Urinary bladder (tissue), 4 donors: ENCODE results near the gene C9orf72. TPM values are rescaled to one million over a fixed set of nuclear protein-coding genes. Genes with fewer than 3 reads are reported as not detected.
A peak's percentile ranks its signal among the peaks of the same experiment; 100 is the strongest.

Source experiments
- DNase-seq: peaks from one replicate; pipeline ENCODE4 v3.0.0-alpha.2; 2015; ENCODE audit errors: extremely low spot score
- H3K27ac ChIP-seq: one replicate; pipeline ENCODE4 v1.5.1; 2013; ENCODE audit warnings: low read depth, mild to moderate bottlenecking, moderate library complexity
- H3K36me3 ChIP-seq: one replicate; pipeline ENCODE4 v1.6.1; 2013; ENCODE audit warnings: mild to moderate bottlenecking, moderate library complexity; ENCODE audit not compliant: insufficient read depth
- H3K4me1 ChIP-seq: one replicate; pipeline ENCODE4 v1.6.1; 2013; ENCODE audit warnings: mild to moderate bottlenecking, moderate library complexity; ENCODE audit not compliant: insufficient read depth
- H3K4me3 ChIP-seq: one replicate; pipeline ENCODE4 v1.5.1; 2013; ENCODE audit warnings: low read depth, low read length
- WGBS: extraction: QIAGEN DNeasy Blood & Tissue Kit; methylation state at CpG from one replicate; pipeline ENCODE4 v1.1.7; 2013; 5-methylcytosine and 5-hydroxymethylcytosine counted together
- polyA plus RNA-seq: library from polyadenylated mRNA; stranded (reverse); fragments of 200-250 nt; gene quantifications from one replicate; pipeline ENCODE4 v1.2.3, GENCODE V29; 2013
- total RNA-seq: library from RNA; depleted of rRNA; stranded (reverse); fragments of >200 nt; gene quantifications from one replicate; pipeline ENCODE4 v1.2.3, GENCODE V29; 2014
- donor health status: healthy with polysubstance abuse.
- donor health status: healthy.

C9orf72 gene
- total and polyA plus RNA-seq, 2 donors, result 9.0 to 47.8 TPM

DNA sequence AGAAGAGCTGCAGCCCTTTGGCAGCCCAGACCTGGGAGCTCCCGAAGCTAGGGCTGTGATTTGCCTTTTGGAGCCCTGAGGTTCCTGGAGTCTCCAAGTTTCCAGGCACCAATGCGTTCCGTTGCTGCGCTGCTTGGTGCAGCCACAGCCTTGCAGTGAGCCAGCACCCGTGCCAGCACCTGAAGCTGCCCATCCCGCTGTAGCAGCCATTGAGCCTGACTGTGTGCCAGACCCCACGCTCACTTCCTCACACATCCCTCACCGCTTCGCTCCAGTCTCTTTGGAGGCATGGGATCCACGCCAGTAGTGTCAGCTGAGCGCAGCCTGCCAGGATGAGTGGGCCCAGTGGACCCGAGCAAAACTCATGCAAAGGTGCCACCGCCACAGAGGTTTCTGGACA lies 22.5 kb upstream of the C9orf72 start:
- 90% methylated on average over 13 of the region's 13 CpGs for WGBS
- DNase-seq, result no peak
- no peaks in the 10 kb centered on the region for H3K4me1 ChIP-seq

DNA sequence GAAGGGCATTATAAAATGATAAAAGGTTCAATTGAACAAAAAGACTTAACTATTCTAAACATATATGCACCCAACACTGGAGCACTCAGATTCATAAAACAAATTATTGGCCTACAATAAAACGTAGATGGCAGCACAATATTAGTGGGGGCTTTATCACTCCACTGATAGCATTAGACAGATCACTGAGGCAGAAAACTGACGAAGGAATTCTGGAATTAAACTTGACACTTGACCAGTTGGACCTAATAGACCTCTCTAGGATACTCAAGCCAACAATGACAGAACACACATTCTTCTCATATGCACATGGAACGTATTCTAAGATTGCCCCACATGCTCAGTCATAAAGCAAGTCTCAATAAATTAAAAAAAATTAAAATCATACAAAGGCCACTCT lies 18.4 kb upstream of the C9orf72 start:
- WGBS, result 79% methylated on average over 3 of the region's 3 CpGs
- no peak overlapping the region for H3K27ac ChIP-seq
- H3K4me1 ChIP-seq, result no peaks in the 10 kb centered on the region
- no peak for DNase-seq
- no peak overlapping the region for H3K4me3 ChIP-seq
- no peaks in the 10 kb centered on the region for H3K36me3 ChIP-seq

More for the DNA sequence above, 22.5 kb upstream of the C9orf72 start:
- H3K4me3 ChIP-seq, result no peak overlapping the region
- H3K27ac ChIP-seq, result no peak overlapping the region
- H3K36me3 ChIP-seq, result no peaks in the 10 kb centered on the region

DNA sequence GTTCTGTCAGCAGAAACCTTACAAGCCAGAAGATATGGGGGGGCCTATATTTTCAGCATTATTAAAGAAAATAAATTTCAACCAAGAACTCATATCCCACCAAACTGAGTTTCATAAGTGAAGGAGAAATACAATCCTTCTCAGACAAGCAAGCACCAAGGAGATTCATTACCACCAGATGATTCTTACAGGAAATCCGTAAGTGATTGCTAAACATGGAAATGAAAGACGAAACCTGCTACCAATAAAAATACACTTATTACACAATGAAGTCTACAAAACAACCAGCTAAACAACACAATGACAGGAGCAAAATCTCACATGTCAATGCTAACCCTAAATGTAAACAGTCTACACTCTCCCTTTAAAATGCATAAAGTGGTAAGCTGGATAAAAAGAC lies 17.8 kb upstream of the C9orf72 start:
- no peak overlapping the region for H3K4me3 ChIP-seq
- 74% methylated on average over 2 of the region's 2 CpGs for WGBS
- H3K36me3 ChIP-seq, result no peaks in the 10 kb centered on the region
- H3K27ac ChIP-seq, result no peak overlapping the region
- no peaks in the 10 kb centered on the region for H3K4me1 ChIP-seq
- no peak for DNase-seq

DNA sequence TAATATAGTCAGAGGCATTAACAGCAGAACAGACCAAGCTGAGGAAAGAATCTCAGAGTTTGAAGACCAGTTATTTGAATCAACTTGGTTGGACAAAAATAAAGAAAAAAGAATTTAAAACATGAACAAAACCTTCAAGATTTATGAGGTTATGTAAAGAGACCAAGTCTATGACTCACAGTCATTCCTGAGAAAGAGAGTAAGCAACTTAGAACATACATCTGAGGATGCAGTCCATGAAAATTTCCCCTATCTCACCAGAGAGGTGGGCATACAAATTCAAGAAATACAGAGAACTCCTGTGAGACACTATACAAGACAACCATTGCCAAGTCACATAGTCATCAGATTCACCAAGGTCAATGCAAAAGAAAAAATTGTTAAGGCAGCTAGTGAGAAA lies 17.4 kb upstream of the C9orf72 start:
- Histone ChIP-seq H3K27ac (no peak overlapping the region), H3K36me3 (no peaks in the 10 kb centered on the region), H3K4me3 (no peak overlapping the region), H3K4me1 (no peaks in the 10 kb centered on the region)
- no peak for DNase-seq

DNA sequence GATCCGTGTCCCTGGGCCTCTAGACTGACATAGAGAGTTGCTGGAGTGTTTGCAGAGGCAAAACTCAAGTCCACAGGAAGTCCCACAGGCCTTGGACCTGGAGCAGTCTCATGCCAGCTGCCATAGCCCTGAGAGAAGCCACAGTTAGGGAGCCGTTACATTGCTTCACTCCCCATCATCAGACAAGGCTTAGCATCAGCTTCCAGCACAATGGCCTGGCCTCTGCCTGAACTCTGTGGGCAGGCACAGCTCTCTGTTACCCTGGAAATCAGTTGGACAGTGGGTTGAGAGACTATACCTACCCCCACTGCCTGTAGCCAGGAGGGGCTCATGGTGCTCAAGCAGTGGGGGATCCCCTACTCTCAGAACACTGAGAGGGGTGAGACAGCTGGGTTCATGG lies 16.2 kb upstream of the C9orf72 start:
- Histone ChIP-seq H3K4me1 (no peaks in the 10 kb centered on the region), H3K36me3 (no peaks in the 10 kb centered on the region), H3K27ac (no peak overlapping the region), H3K4me3 (no peak overlapping the region)
- no peak for DNase-seq
- 83% methylated on average over 2 of the region's 2 CpGs for WGBS

DNA sequence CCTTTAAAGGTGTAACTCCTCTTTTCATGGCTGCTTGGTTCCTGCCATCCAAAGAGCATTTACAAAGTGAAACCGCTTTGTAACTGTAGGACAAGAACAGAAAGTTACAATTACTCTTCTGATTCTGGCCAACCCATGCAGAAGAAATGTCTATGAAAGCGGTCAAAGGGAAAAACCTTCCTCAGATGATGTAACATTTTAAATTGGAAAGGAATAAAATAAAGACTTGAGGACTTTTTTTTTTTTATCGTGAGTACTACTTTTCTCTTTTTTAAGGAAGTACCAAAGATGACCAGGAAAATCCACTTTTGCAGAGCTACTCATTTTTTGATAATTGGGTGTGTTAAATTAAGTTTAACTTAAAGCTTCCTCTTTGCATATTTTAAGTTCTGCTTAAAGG lies 13.0 kb upstream of the C9orf72 start:
- Histone ChIP-seq H3K4me3 (no peak overlapping the region), H3K36me3 (no peaks in the 10 kb centered on the region), H3K4me1 (no peaks in the 10 kb centered on the region), H3K27ac (no peak overlapping the region)
- WGBS, result 84% methylated on average over 3 of the region's 3 CpGs
- DNase-seq, result no peak

DNA sequence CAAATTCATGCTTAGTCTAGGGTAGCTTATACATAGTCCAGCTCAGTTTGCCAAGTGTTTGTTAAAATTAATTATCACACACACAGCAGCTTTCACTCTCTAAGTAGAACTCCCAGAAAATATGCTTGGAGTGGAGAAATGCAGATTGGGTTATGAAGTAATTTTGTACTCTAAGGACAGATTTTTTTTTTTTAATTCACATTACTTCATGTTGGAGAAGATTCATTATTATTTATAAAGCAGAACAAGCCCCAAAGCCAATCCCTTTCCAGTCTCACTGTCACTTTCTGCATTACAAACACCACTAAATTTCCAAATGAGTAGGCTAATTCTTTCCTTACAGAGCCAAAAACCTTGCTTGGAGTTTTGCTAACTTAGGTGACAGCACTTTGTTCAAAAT lies 11.7 kb upstream of the C9orf72 start:
- no peak for DNase-seq
- Histone ChIP-seq H3K36me3 (no peaks in the 10 kb centered on the region), H3K27ac (no peak overlapping the region), H3K4me3 (no peak overlapping the region), H3K4me1 (no peaks in the 10 kb centered on the region)

DNA sequence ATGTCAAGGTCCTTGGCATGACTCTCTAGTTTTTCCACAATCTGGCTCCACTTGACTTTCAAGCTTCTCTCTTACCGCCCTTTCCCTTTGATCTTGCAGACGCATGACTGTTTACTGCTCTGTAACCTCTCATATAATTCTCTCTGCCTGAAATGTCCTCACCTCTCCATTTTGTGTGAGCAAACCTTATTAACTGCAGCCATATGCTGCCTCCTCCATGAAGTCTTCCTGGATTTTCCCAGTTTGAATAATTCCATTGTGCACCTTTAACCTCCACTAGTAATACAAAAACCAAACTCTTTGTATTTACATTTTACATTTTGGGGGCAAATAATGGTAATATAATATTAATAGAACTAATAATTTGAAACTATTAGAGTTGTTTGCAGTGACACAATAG lies 9.5 kb upstream of the C9orf72 start:
- Histone ChIP-seq H3K4me3 (no peak overlapping the region), H3K4me1 (no peaks in the 10 kb centered on the region), H3K36me3 (no peaks in the 10 kb centered on the region), H3K27ac (no peak overlapping the region)
- 63% methylated on average over 2 of the region's 2 CpGs for WGBS
- DNase-seq, result no peak

DNA sequence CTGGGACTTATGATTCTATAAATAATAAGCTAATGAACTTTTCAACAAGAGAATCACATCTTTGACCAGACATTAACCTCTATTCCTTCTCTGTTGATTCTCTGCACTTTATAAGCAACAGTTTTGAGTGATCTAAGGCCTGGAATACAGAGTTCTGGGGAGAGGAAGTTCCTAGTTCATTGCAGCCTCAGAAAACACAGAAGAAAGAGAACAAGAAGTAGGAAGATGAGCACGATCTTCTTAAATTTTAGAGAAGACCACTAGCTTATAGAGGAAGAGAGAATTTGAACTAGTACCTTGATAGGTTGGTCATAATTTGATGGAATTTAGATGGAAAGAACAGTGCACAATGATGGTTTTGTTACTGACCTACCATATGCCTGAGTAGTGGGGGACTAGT lies 8.5 kb upstream of the C9orf72 start:
- 81% methylated on average over 1 of the region's 1 CpG for WGBS
- Histone ChIP-seq H3K4me3 (no peak overlapping the region), H3K27ac (no peak overlapping the region), H3K36me3 (no peaks in the 10 kb centered on the region), H3K4me1 (no peaks in the 10 kb centered on the region)
- DNase-seq, result no peak

DNA sequence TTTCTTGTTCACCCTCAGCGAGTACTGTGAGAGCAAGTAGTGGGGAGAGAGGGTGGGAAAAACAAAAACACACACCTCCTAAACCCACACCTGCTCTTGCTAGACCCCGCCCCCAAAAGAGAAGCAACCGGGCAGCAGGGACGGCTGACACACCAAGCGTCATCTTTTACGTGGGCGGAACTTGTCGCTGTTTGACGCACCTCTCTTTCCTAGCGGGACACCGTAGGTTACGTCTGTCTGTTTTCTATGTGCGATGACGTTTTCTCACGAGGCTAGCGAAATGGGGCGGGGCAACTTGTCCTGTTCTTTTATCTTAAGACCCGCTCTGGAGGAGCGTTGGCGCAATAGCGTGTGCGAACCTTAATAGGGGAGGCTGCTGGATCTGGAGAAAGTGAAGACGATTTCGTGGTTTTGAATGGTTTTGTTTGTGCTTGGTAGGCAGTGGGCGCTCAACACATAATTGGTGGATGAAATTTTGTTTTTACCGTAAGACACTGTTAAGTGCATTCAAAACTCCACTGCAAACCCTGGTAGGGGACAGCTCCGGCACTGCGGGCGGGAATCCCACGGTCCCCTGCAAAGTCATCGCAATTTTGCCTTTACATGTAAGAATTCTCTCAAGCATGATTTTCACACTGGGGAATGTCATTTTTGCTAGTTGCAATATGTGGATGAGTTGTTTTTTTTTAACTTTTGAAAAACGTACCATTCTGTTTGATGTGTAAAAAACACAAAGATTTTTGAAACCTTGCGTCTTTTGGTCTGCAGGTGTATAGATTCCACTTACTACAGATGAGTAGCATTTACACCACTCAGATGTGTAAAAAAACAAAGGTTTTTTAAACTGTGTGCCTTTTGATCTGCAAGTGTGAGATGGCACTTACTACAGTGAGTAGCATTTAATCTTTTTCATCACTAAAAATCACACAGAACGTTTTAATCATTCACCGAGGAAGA lies 631 bp upstream of the C9orf72 start:
- no peaks in the 10 kb centered on the region for H3K36me3 ChIP-seq
- no peaks in the 10 kb centered on the region for H3K4me1 ChIP-seq
- peak; percentile 98 for DNase-seq
- peak overlapping the region; percentile 81 for H3K27ac ChIP-seq
- peak overlapping the region; percentile 64 for H3K4me3 ChIP-seq
- 2% methylated on average over 35 of the region's 35 CpGs for WGBS

DNA sequence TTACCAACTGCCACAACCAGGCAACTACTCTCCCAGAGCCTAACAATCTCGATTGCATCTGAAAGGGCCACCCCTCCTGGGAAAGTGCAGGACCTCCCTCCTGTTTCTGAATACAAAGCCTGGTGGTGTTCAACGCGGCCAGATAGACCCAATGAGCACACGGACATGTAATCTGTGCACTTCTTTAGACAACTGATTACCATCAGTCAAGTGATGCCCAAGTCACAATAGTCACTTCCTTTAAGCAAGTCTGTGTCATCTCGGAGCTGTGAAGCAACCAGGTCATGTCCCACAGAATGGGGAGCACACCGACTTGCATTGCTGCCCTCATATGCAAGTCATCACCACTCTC lies 739 bp downstream of the C9orf72 start:
- Histone ChIP-seq H3K4me1 (no peaks in the 10 kb centered on the region), H3K27ac (peak overlapping the region; percentile 93), H3K36me3 (no peaks in the 10 kb centered on the region), H3K4me3 (peak overlapping the region; percentile 64)
- DNase-seq, result peak; percentile 46
- 2% methylated on average over 6 of the region's 6 CpGs for WGBS

DNA sequence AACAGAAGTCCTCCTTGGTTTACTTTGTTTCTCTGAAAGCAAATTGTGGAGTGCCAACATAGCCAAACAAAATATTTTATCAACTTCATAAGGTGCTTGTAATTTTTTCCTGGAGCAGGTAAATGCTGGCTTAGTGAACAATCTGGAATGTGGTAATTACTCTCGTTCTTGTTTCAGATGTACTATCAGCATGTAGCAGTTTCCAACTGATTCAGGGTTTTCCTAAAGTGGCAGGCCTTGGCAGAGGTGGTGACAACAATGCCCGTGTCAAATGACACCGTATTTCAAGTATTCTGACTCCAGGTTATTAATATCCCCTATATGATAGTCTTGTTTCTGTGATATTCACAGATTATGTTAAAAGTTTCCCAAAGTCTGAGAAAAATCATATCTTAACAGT lies 1.2 kb downstream of the C9orf72 start:
- H3K4me1 ChIP-seq, result no peaks in the 10 kb centered on the region
- no peak for DNase-seq
- 52% methylated on average over 3 of the region's 3 CpGs for WGBS
- H3K27ac ChIP-seq, result no peak overlapping the region
- H3K4me3 ChIP-seq, result no peak overlapping the region
- no peaks in the 10 kb centered on the region for H3K36me3 ChIP-seq

DNA sequence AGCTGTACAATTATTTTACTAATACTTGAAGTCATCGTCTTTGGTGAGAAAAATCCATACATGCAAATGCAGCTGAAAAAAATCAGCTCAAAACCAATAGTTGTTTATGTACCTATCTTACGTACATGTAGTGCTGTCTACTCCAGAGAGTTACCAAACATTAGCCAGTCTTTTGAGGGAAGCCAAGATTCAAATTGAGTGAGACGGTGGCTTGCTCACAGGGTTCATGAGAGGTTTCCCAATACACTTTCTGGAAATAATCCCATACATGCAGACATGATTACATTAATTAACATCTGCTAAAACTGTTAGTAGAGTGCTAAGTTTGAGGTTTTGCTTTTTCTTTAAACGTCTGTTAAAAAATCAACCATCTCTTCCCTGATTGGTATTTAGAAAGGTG lies 2.3 kb downstream of the C9orf72 start:
- H3K4me3 ChIP-seq, result no peak overlapping the region
- H3K27ac ChIP-seq, result no peak overlapping the region
- no peak for DNase-seq
- no peaks in the 10 kb centered on the region for H3K4me1 ChIP-seq
- H3K36me3 ChIP-seq, result no peaks in the 10 kb centered on the region
- WGBS, result 96% methylated on average over 4 of the region's 4 CpGs

DNA sequence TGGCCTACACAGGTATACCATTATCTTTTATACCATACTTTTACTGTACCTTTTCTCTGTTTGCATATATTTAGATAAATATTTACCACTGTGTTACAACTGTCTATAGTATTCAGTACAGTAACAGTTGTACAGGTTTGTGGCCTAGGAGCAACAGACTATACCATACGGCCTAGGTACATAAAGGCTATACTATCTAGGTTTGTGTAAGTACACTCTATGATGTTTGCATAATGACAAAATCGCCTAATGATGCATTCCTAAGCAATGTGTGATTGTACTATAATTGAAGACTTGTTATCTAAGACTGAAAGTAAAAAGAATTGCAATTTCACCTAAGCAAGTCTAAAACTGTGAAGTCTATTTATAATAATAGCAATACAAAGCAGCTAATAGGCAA lies 3.9 kb downstream of the C9orf72 start:
- Histone ChIP-seq H3K36me3 (no peaks in the 10 kb centered on the region), H3K27ac (no peak overlapping the region), H3K4me3 (no peak overlapping the region), H3K4me1 (no peaks in the 10 kb centered on the region)
- no peak for DNase-seq
- WGBS, result 62% methylated on average over 2 of the region's 2 CpGs

DNA sequence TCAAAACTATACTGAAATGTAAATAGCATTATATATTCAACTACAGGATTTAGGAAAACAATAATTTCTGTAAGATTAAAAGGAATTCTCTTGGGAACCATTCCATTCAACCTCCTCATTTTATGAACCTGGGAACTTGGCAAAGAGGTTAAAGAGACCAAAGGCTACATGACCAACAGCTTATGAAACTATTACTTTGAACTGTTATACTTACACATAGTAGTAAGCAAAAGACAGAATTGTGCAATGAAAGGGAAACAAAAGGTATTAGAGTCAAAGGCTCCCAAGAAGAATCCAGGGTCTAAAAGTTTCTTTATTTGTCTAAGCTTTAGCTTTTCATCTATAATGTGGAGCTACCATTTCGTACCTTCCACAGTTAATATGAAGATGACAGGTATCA lies 7.2 kb downstream of the C9orf72 start:
- Histone ChIP-seq H3K4me3 (no peak overlapping the region), H3K27ac (no peak overlapping the region), H3K4me1 (no peaks in the 10 kb centered on the region), H3K36me3 (no peaks in the 10 kb centered on the region)
- 96% methylated on average over 1 of the region's 1 CpG for WGBS
- no peak for DNase-seq
